Measurements from ENCODE around the gene TFG.

DNA sequence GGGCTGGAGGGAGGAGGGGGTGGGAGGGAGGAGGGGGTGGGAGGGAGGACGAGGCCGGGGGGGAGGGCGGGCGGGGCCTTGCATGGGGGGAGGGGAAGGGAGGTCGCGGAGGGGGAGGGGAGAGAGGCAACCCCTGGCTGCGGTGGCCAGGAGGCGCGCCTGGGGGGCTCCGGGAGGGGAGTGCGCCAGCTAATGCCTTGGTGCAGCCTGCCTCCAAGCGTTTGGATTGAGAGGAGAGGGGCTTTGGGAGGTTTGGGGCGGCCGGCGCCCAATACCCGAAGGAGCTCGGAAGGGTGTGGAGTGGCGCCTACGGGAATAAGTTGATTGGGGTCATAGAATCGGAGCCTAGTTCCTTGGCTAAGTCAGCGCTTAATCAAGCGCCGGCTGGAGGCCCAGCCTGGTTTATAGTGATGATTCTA lies 557 bp downstream of the TFG start:
- TF ChIP-seq, protein P1, sequence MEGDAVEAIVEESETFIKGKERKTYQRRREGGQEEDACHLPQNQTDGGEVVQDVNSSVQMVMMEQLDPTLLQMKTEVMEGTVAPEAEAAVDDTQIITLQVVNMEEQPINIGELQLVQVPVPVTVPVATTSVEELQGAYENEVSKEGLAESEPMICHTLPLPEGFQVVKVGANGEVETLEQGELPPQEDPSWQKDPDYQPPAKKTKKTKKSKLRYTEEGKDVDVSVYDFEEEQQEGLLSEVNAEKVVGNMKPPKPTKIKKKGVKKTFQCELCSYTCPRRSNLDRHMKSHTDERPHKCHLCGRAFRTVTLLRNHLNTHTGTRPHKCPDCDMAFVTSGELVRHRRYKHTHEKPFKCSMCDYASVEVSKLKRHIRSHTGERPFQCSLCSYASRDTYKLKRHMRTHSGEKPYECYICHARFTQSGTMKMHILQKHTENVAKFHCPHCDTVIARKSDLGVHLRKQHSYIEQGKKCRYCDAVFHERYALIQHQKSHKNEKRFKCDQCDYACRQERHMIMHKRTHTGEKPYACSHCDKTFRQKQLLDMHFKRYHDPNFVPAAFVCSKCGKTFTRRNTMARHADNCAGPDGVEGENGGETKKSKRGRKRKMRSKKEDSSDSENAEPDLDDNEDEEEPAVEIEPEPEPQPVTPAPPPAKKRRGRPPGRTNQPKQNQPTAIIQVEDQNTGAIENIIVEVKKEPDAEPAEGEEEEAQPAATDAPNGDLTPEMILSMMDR (IDR thresholded peaks at IDR 0.05): no peak
- TF ChIP-seq POLR2A (IDR thresholded peaks at IDR 0.05): no peak

All from uterus (tissue), 2 donors.